GM21423 (cell line): ENCODE data around the gene PDE3A.

Source experiments
- ATAC-seq: cut with Tn5 transposase; IDR thresholded peaks from one replicate; pipeline ENCODE4 v1.9.1; 2021; ENCODE audit warnings: mild to moderate bottlenecking, moderate library complexity; ENCODE audit not compliant: unreplicated experiment

Gene PDE3A

DNA sequence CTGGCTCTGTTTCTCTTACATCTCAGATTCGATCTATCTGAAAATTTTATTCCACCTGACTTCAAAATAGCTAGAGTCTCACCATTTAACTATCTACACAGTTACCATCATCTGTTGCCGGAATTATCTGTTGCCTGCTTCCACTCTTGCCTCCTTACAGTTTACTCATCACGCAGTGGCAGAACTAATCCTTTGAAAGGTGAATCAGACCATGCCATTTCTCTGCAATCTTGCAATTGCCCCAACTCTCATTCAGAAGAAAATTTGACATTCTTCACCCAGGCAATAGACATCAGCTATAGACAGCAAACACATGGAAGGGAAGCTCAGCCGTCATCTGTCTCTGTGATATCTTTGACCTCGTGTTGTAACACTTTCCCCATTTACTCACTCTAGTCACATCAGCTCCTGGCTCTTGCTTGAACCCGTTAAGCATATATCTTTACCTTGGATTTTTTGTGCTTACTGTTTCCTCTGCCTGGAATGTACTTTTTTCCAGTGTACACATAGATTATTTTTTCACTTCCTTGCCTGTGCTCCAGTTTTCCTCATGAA is 85.5 kb downstream of the PDE3A start:
- ATAC-seq: no peak

GRCh38 chr12:20455001-20455706 is 86.8 kb downstream of the PDE3A start:
- ATAC-seq: no peak

DNA sequence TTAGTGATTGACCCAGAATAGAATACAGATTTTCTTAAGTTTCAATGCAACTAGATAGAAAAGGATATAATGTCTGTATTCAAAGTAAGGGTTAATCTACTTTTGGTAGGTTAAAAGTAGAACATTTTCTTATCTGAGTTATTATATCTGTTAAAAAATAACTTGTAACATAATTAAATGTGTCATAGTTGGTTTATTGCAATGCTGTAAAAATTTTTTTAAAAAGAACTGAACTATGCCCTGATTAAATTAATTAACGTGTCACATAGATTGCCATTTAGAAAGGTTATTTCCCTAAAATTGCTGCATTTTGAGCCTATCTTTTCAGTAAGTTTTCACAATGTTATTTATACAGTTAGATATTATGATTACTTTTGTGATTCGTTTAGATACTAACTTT is 89.2 kb downstream of the PDE3A start:
- no peak for ATAC-seq

- ATAC-seq: no peak
Measured at GRCh38 chr12:20458011-20458410, 89.7 kb downstream of the PDE3A start.

DNA sequence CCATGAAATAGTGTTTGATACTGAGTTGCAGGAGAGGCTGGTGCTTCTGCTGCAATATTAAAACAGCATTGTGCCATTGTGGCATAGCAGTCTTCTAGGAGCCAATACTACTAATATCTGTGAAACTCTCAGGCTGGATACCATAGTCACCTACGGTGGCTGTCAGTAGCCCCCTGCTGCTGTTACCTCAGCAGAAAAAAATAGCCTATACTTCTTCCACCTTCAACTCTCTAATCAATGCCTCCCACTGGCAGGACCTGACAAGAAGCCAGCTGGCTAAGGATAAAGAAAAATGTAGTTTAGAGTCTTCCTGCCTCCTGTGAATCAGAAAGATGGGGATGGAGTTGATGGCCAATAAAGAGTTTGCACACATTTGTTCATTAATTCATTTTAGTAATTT is 91.6 kb downstream of the PDE3A start:
- ATAC-seq: no peak

GRCh38 chr12:20460956-20461355 is 92.6 kb downstream of the PDE3A start:
- no peak for ATAC-seq

DNA sequence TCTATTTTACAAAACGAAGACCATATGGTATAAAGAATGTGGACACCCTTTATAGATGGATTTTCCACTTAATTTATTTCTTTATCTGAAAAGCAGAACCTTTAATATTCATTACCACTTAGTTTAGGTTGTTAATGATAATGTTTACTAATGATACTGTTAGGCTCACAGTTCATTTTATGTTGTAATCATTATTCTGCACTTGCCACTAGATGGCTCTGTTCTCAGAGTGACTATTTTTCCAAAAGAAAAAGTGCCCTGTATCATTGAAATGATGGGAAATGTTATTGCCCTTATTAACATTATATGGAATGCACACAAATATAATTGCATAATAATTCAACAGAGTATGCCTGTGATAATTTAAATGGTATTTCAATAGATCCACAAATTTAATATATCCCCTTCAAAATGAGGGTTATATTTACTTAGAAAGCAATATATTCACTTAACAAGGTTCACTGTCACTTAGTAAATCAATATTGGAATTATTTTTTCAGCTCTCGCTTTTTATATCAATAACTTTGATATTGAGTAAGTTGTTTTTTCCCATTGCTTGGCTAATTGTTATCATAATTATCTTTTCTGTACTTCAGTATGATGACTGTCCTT is 95.7 kb downstream of the PDE3A start:
- no peak for ATAC-seq

DNA sequence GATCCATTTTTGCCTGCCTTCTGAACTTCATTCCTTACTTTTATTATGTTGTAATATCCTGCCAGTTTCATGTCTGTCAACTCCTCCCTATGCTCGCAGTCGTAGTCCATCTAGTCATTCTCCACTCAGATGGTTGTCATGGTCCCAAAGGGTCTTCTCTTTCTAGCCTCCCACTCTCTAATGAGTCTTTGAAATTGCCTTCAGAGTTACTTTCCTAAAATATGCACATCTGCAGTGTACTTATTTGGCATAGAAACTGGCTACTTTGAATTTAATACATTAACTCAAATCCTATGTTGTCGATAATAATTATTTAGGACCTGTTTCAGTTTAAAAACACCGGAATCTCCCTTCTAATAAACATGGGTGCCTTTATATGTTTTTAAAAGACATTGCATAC is 101.0 kb downstream of the PDE3A start:
- ATAC-seq: no peak

DNA sequence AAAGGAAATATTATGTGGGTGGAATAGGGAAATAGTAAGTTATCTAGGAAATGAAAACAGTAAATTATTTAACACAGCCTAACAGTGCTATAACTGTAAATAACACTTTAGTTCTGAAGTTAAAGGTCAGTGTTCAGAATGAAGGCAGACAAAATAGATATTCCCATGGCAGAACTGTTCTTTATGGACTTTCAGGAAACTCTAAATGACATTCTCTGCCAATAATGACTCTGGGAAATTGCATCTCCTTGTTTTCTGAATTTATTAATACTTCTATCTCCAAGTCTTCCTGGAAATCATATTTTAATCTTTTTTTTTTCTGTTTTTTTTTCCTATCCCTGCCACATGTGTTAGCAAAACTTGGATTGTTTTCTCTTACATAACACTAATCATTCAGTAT is 101.4 kb downstream of the PDE3A start:
- no peak for ATAC-seq

GRCh38 chr12:20472102-20472782 is 103.9 kb downstream of the PDE3A start:
- no peak for ATAC-seq

DNA sequence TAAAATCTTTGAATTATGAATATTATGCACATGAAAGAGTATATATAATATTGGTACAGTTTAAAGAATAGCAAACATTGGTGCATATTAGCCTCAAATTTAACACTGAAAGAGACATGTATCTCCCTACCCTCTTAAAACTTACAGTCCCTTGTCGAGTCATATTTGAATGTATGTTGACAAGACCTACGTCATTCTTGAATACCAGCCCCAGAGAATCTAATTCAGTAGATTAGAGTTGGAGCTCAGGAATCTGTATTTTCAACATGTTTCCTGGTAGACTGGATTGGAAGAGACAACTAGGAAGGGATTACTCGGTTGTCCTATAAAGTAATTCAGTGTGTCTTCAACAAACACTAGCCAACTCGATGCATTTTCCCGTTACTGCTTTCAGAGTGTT is 104.8 kb downstream of the PDE3A start:
- ATAC-seq: no peak

- no peak for ATAC-seq
Measured at GRCh38 chr12:20474016-20474415, 105.7 kb downstream of the PDE3A start.

DNA sequence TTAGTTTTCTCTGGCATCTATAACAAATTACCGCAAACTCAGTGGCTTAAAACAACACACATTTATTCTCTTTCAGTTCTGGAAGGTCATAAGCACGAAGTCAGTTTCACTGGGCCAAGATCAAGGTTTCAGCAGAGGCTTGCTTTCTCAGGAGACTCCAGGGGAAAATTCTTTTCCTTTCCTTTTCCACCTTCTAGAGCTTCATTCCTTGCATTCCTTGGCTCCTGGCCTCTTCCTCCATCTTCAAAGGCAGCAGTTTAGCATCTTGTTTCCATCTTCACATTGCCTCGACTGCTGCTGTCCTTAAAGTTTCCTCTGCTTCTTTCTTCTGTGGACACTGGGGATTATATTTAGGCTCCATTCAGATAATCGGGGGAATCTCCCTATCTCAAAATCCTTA is 106.1 kb downstream of the PDE3A start:
- no peak for ATAC-seq

DNA sequence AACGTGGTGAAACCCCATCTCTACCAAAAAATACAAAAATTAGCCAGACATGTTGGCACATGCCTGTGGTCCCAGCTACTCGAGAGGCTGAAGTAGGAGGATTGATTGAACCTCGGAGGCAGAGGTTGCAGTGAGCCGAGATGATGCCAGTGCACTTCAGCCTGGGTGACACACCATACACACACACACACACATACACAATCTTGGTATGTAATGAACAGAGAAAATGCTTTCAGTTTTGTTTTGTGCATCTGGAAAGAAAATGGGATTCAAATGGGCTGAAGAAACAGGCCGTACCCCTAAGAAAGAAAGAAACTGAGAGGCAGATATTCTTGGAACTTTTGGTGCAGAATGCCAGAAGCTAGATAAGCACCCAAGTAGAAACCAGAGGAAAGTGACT is 107.2 kb downstream of the PDE3A start:
- no peak for ATAC-seq

- no peak for ATAC-seq
Measured at GRCh38 chr12:20476551-20476950, 108.2 kb downstream of the PDE3A start.

GRCh38 chr12:20477255-20477654 is 108.9 kb downstream of the PDE3A start:
- no peak for ATAC-seq

- no peak for ATAC-seq
Measured at GRCh38 chr12:20477672-20478071, 109.3 kb downstream of the PDE3A start.

- ATAC-seq: no peak
Measured at GRCh38 chr12:20482491-20483054, 114.2 kb downstream of the PDE3A start.

DNA sequence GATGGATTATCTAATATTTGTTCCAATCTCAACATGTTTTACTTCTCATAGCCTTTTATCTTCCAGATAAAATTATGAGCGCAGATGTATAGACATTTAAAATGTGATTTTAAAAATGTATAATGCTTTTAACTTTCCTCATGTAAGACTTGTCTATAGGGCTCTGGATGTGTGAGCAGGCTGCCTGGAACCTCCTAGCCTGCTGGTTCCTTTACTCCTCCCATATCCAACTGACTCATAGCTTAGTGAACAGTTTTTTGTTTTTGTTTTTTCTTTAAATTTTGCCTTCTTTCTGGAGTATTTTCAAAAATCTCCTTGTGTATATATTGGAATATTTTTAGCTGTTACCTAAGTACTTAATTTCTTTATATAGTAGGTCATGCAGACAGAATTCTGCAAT is 115.4 kb downstream of the PDE3A start:
- ATAC-seq: no peak

DNA sequence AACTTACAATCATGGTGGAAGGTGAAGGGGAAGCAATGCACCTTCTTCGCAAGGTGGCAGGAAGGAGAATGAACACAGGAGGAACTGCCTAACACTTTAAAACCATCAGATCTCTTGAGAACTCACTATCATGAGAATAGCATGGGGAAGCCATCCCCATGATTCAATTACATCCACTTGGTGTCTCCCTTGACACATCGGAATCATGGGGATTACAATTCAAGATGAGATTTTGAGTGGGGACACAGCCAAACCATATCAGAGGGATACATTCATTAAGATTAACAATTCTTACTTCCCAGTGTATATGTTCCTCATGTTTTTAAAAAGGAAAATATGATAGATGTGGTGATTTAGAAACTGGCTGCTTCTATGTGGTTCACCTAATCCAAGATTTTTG is 117.9 kb downstream of the PDE3A start:
- ATAC-seq: no peak

- no peak for ATAC-seq
Measured at GRCh38 chr12:20487519-20487918, 119.2 kb downstream of the PDE3A start.

- ATAC-seq: no peak
Measured at GRCh38 chr12:20489645-20490044, 121.3 kb downstream of the PDE3A start.
